NCI-H774 (cell line): ENCODE data around the gene ZC3H6.
"Not testable (repeated sequence)": the region's sequence is repeated elsewhere in the genome, so short reads cannot be mapped to it uniquely, and the experiment has no call there.

Experiments
- DNase-seq: peaks from one replicate; lab custom pipeline; 2025; lab: John Stamatoyannopoulos, UW

The ZC3H6 gene

GRCh38 chr2:112321375-112322320, 46.3 kb downstream of the ZC3H6 start:
- no peak for DNase-seq

- no peak for DNase-seq
These were observed 47.5 kb downstream of the ZC3H6 start for GRCh38 chr2:112322919-112323318.

- DNase-seq, result no peak
These were observed 56.8 kb downstream of the ZC3H6 start for GRCh38 chr2:112332123-112332696.

GRCh38 chr2:112335600-112335999, 60.2 kb downstream of the ZC3H6 start:
- no peak for DNase-seq

GRCh38 chr2:112339986-112340385, 64.6 kb downstream of the ZC3H6 start:
- no peak for DNase-seq

GRCh38 chr2:112340475-112341267, 65.3 kb downstream of the ZC3H6 start:
- DNase-seq, result no peak

GRCh38 chr2:112342067-112342550, 66.7 kb downstream of the ZC3H6 start:
- no peak for DNase-seq

- DNase-seq, result no peak
These were observed 68.6 kb downstream of the ZC3H6 start for GRCh38 chr2:112343827-112344585.

- DNase-seq, result no peak
These were observed 69.9 kb downstream of the ZC3H6 start for GRCh38 chr2:112345030-112346027.

GRCh38 chr2:112352292-112352691, 76.9 kb downstream of the ZC3H6 start:
- DNase-seq, result not testable (repeated sequence)

- DNase-seq, result not testable (repeated sequence)
These were observed 77.6 kb downstream of the ZC3H6 start for GRCh38 chr2:112352809-112353603.

- DNase-seq, result not testable (repeated sequence)
These were observed 78.9 kb downstream of the ZC3H6 start for GRCh38 chr2:112354335-112354734.

GRCh38 chr2:112360055-112360454, 84.7 kb downstream of the ZC3H6 start:
- DNase-seq, result not testable (repeated sequence)
